GM11168 (cell line): ENCODE measurements around the gene CAPS.
"Not testable (repeated sequence)": the region's sequence is repeated elsewhere in the genome, so short reads cannot be mapped to it uniquely, and the experiment has no call there.

Experiments
- in situ Hi-C: fragments of 300-500 bp; cut with MboI; formaldehyde crosslinking; loops from one replicate; pipeline ENCODE4 v1.12.0; 2022; ENCODE audit warnings: low sequenced_read_pairs; ENCODE audit not compliant: unreplicated experiment

Gene CAPS

DNA sequence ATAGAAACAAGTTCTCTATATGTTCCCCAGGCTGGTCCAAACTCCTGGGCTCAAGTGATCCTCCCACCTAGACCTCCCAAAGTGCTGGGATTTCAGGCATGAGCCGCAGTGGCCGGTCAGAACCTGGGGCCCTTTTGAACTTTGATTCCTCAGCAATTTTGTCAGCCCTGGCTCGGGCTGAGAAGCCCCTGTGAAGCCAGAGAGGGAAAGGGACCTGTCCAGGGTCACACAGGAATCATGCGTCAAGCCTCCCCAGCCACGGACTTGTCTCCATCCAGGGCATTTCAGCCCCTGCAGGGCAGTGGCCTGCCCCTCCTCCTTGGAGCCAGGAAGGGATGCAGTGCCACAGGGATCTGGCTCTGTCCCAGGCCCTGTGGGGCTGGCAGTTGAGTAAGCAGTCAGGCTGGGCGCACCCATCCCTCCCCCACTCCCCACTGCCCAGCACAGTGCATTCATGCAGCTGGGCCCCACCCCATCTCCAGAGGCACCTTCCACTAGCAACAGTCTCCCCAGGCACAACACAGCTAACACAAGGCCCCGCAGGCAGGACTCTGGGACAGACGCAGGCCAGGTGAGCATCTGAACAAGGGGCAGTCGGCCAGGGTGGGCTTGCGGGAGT, at the start of gene CAPS:
Gene CAPS, plus strand, starts transcription at position 516 of the 619 bp plus-strand sequence. CDS start 153 bp downstream, outside the sequence.
- in situ Hi-C loops = no loop called here

- in situ Hi-C loops = no loop called here
Observed at GRCh38 chr19:5864725-5865486, 49.1 kb upstream of the CAPS start.

DNA sequence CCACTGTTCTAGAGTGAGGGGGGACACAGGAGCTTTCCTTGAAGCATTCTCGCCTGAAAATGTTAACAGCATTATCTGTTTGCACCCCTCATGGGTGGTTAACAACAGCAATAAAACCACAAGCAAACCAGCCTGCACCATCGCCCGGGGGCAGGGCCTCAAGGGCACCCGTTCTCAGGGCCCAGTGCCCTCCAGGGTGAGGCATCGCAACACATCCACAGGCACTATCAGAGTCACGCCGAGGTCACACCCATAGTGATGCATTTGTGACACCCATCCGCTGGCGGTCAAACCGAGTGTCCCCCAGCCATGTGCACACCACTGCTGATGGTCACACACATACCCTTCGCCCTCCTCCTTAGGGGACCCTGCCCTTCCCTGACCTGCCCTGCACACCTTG, 48.3 kb upstream of the CAPS start:
- in situ Hi-C loops = no loop called here

GRCh38 chr19:5867201-5868136, 46.6 kb upstream of the CAPS start:
- in situ Hi-C loops = no loop called here

DNA sequence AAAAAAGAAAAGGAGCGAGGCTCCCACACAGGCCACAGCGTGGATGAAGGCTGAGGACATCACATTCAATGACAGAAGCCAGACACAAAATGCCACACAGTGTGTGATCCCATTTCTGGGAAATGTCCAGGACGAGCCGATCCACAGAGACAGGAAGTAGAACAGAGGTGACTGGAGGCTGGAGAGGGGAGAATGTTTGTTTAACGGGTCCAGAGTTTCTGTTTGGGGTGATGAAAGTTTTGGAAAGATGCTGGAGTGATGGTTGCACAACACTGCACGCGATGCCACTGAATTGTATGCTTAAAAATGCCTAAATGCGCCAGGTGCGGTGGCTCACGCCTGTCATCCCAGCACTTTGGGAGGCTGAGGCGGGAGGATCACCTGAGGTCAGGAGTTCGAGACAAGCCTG, 43.1 kb upstream of the CAPS start:
- in situ Hi-C loops = no loop called here

DNA sequence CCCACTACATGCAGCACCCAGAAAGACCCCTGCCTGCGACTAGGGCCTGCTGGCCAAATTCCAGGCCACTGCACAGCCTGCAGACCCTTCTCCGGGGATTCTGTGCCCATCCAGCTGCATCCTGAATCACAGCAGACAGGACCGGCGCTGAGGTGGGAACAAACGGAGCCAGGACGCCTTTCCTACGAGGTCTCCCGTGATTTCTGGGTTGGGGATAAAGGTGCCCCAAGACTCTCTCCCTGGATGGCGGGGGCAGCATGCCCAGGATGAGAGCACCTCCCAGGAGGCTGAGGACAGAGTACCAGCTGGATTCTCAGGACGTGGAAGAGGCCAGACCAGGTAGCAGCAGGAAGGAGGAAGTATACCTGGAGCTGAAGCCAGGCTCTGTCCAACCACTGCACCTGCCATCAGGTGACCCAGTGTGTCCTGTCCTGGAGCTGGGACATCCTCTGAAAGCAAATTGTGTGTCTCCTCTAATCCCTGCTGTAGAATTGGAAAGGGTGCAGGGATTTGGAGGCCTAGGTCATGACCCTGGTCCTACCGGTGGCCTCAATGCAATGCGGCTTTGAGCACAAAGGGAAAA, 40.3 kb upstream of the CAPS start:
- in situ Hi-C loops = no loop called here

DNA sequence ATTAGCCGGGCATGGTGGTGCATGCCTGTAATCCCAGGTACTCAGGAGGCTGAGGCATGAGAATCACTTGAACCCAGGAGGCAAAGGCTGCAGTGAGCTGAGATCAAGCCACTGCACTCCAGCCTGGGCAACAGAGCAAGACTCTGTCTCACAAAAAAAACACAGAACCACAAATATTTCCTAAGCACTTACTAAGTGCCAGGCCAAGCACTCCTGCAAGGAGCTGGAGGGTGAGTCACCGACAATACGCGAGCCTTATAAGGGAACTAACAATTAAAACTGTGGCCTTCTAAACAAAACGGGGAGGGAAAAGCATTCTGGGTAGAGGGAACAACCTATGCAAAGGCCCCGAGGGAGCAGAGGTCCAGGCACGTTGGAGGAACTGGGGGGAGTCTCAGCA, 39.6 kb upstream of the CAPS start:
- in situ Hi-C loops = not testable (repeated sequence)

GRCh38 chr19:5877427-5877826, 36.6 kb upstream of the CAPS start:
- in situ Hi-C loops = no loop called here

DNA sequence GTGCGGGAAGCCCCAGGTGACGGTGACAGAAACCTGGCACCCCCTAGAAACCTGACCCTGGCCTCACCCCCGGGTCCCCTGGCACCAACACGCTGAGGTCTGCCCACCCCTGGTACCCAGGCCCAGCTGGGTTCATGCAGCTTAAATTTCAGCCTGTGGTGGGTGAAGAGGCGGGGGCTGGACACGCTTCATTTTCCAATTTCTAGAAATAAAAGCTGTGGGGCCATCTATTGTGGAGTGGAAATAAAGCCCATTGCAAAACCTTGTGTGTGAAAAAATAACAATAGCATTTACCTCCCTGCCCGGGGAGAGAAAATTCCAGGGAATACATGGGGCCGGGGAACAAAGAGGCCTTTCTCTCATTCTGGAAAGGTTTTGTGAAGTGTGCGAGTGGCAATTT, 36.2 kb upstream of the CAPS start:
- in situ Hi-C loops = no loop called here

- in situ Hi-C loops = no loop called here
Observed at GRCh38 chr19:5880196-5880595, 33.9 kb upstream of the CAPS start.

- in situ Hi-C loops = no loop called here
Observed at GRCh38 chr19:5880604-5881078, 33.4 kb upstream of the CAPS start.

GRCh38 chr19:5881543-5882299, 32.3 kb upstream of the CAPS start:
- in situ Hi-C loops = no loop called here

GRCh38 chr19:5882421-5882968, 31.6 kb upstream of the CAPS start:
- in situ Hi-C loops = no loop called here

DNA sequence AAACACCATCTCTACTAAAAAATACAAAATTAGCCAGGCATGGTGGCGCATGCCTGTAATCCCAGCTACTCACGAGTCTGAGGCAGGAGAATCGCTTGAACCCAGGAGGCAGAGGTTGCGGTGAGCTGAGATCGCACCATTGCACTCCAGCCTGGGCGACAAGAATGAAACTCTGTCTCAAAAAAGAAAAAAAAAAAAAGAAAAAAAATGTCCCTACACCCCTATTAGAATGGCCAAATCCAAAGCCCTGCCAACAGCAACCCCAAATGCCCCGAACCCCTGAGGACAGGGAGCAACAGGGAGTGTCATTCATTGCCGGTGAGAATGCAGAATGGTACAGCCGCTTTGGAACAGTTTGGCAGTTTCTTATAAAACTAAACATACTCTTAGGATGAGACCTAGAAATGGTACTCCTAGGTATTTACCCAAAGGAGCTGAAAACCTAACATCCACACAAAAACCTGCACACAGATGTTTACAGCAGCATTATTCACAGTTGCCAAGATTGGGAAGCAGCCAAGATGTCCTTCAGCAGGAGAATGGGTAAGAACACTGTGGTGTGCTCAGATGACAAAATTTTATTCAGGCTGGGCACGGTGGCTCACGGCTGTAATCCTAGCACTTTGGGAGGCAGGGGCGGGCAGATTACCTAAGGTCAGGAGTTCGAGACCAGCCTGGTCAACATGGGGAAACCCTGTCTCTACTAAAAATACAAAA, 30.7 kb upstream of the CAPS start:
- in situ Hi-C loops = not testable (repeated sequence)

GRCh38 chr19:5884065-5884811, 29.8 kb upstream of the CAPS start:
- in situ Hi-C loops = not testable (repeated sequence)

GRCh38 chr19:5889288-5889971, 24.6 kb upstream of the CAPS start:
- in situ Hi-C loops = no loop called here

DNA sequence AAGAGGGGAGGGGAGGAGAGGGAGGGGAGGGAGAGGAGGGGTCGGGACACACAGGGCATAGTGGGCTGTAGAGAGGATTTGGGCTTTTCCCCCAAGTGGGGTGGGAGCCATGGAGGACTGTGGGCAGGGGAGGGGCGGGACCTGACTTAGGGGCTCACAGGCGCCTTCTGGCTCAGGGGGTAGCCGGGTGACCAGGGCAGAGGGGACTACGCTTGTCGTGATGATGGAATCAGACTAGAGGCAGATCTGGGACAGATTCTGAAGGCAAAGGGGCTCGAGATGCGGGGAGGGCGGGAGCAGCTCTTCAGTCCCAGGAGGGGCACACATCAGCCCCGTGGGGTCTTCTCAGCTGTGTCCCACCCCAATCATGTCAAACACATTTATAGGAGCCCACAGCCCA, 24.0 kb upstream of the CAPS start:
- in situ Hi-C loops = no loop called here

- in situ Hi-C loops = no loop called here
Observed at GRCh38 chr19:5891572-5891937, 22.5 kb upstream of the CAPS start.
